Stimulated activated CD4-positive, alpha-beta T cell treated with anti-CD3 and anti-CD28 coated beads, Interleukin-4, amount 100 ng/mL, for 24 hours (primary cell): Measurements from ENCODE around the gene TES.

Experiments
- DNase-seq: peaks from one replicate; pipeline ENCODE4 v3.0.0-alpha.2; 2020

Gene TES

GRCh38 chr7:116249969-116250553 is 39.7 kb downstream of the TES start:
- no peak for DNase-seq

- DNase-seq = no peak
Observed at GRCh38 chr7:116251675-116252074, 41.3 kb downstream of the TES start.

- no peak for DNase-seq
Observed at GRCh38 chr7:116252249-116252648, 41.9 kb downstream of the TES start.

- DNase-seq = no peak
Observed at GRCh38 chr7:116257156-116257555, 46.8 kb downstream of the TES start.

GRCh38 chr7:116258734-116259133 is 48.4 kb downstream of the TES start:
- DNase-seq = peak; percentile 38

- DNase-seq = no peak
Observed at GRCh38 chr7:116259156-116259870, 49.0 kb downstream of the TES start.

- no peak for DNase-seq
Observed at GRCh38 chr7:116259871-116260440, 49.6 kb downstream of the TES start.

- DNase-seq = no peak
Observed at GRCh38 chr7:116261904-116262303, 51.6 kb downstream of the TES start.

GRCh38 chr7:116265881-116266280 is 55.5 kb downstream of the TES start:
- DNase-seq = no peak

GRCh38 chr7:116269466-116269865 is 59.1 kb downstream of the TES start:
- DNase-seq = no peak

GRCh38 chr7:116271161-116271913 is 61.0 kb downstream of the TES start:
- DNase-seq = no peak

- no peak for DNase-seq
Observed at GRCh38 chr7:116271963-116272886, 61.9 kb downstream of the TES start.

- DNase-seq = no peak
Observed at GRCh38 chr7:116273283-116273917, 63.1 kb downstream of the TES start.

- no peak for DNase-seq
Observed at GRCh38 chr7:116273918-116274301, 63.6 kb downstream of the TES start.

- DNase-seq = no peak
Observed at GRCh38 chr7:116277070-116277469, 66.7 kb downstream of the TES start.

GRCh38 chr7:116279217-116279616 is 68.9 kb downstream of the TES start:
- DNase-seq = no peak

GRCh38 chr7:116280803-116281202 is 70.5 kb downstream of the TES start:
- DNase-seq = no peak

GRCh38 chr7:116283595-116284204 is 73.4 kb downstream of the TES start:
- DNase-seq = no peak

GRCh38 chr7:116284390-116284789 is 74.1 kb downstream of the TES start:
- no peak for DNase-seq

GRCh38 chr7:116285252-116285651 is 74.9 kb downstream of the TES start:
- DNase-seq = no peak

GRCh38 chr7:116290740-116291139 is 80.4 kb downstream of the TES start:
- DNase-seq = no peak

- no peak for DNase-seq
Observed at GRCh38 chr7:116291937-116292336, 81.6 kb downstream of the TES start.
